Measurements from ENCODE around the gene KCNQ1.
A peak's percentile ranks its signal among the peaks of the same experiment; 100 is the strongest.

KCNQ1 gene

GRCh38 chr11:2738551-2739431 is 294.0 kb downstream of the KCNQ1 start:
- TF ChIP-seq CTCF (IDR thresholded peaks at IDR 0.05; ENCODE audit: insufficient read depth, low read depth, low read length, missing control alignments), result no peak
- no peak overlapping the region for H3K4me3 ChIP-seq (ENCODE audit: low read length)

GRCh38 chr11:2739531-2740274 is 294.9 kb downstream of the KCNQ1 start:
- no peak overlapping the region for H3K4me3 ChIP-seq (ENCODE audit: low read length)
- no peak for TF ChIP-seq CTCF (IDR thresholded peaks at IDR 0.05; ENCODE audit: insufficient read depth, low read depth, low read length, missing control alignments)
- no peak for DNase-seq (ENCODE audit: low read depth)

More at GRCh38 chr11:2738551-2739431, 294.0 kb downstream of the KCNQ1 start:
- no peak for DNase-seq (ENCODE audit: low read depth)

- no peak for TF ChIP-seq CTCF (IDR thresholded peaks at IDR 0.05; ENCODE audit: insufficient read depth, low read depth, low read length, missing control alignments)
- H3K4me3 ChIP-seq (ENCODE audit: low read length), result no peak overlapping the region
- no peak for DNase-seq (ENCODE audit: low read depth)
These were observed 295.6 kb downstream of the KCNQ1 start for GRCh38 chr11:2740275-2740940.

DNA sequence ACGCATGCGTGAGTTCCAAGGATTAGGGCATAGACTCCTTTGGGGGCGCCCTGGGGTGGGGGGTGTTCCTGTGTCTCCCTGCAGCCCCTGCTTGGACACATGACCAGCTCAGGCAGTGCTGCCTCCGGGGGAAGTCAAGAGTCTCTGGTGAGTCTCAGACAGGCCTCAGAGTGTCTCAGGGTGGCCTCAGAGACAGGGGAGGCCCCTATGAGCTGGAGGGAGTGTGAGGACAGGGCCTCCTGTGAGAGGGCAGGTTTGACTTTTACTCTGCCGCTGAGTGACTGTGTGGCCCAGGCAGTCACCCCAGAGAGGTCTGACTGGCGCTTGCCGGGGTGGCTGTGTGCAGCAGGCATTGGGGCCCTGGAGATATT is 296.2 kb downstream of the KCNQ1 start:
- no peak for TF ChIP-seq CTCF (IDR thresholded peaks at IDR 0.05; ENCODE audit: insufficient read depth, low read depth, low read length, missing control alignments)
- no peak for DNase-seq (ENCODE audit: low read depth)
- no peak overlapping the region for H3K4me3 ChIP-seq (ENCODE audit: low read length)

DNA sequence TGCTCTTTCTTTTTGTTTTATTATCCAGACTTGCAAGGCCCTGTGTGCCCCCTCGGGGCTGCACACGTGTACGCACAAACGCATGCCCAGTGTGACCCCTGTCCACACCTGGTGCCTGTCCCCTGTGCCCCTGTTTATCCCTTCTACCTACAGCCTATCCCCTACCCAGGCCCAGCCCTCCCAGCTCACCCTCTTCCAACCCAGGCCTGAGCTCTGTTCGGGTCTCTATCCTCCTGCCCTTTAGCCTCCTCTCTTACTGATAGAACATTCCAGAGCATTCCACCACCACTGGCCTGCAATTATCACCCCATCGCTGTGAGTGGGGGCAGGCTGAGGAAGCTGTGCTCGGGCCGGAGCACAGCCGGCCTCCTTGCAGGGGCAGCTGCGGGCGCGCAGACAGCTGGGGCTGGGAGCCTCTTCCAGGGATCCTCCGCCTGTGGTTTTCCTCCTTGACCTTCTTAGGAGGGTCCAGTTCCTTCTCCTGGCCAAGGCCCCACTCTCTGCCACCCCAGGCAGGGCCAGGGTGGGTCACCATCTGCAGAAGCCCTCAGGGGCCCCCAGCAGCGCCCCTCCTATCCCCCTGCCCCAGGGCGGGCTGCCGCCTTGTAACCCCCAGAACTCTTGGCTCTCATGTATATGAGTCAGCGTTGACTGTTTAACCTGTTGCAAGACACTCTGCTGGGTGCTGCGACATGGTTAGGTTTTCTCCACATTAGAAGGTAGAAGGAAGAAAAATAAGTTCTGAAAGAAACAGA is 296.7 kb downstream of the KCNQ1 start:
- peak; percentile 17 for DNase-seq (ENCODE audit: low read depth)
- no peak for TF ChIP-seq CTCF (IDR thresholded peaks at IDR 0.05; ENCODE audit: insufficient read depth, low read depth, low read length, missing control alignments)
- H3K4me3 ChIP-seq (ENCODE audit: low read length), result no peak overlapping the region

GRCh38 chr11:2742201-2742600 is 297.4 kb downstream of the KCNQ1 start:
- DNase-seq (ENCODE audit: low read depth), result no peak
- H3K4me3 ChIP-seq (ENCODE audit: low read length), result no peak overlapping the region
- TF ChIP-seq CTCF (IDR thresholded peaks at IDR 0.05; ENCODE audit: insufficient read depth, low read depth, low read length, missing control alignments), result no peak

Data from epithelial cell of esophagus (primary cell).